Measurements from ENCODE around the gene VPS13D. TPM values are rescaled to one million over a fixed set of nuclear protein-coding genes. Genes with fewer than 3 reads are reported as not detected.

VPS13D gene
- total and polyA plus RNA-seq, 2 experiments from 2014 or later = 10.7 to 34.9 TPM

DNA sequence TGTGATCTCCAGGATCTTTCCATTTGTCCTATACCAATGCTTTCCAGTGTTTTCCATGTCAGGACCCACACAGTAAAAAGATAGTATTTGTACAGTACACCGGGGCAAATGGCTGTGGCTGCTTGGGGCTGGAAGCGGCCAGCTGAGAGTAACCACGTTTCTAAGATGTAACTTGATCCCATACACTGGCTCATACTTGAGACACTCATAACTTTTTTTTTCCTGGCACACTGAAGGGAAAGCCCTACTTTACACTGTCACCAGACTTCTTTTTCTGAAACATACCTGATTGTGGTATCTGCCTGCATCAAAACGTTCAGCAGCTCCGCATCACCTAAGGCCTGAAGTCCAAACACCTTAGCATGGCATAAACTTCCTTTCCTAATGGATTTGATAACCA, 21.6 kb downstream of the VPS13D start (continued):
- no peak for TF ChIP-seq ZNF462 (CRISPR knock-in tag; IDR thresholded peaks at IDR 0.05)
- TF ChIP-seq NANOG (IDR thresholded peaks at IDR 0.05; ENCODE audit: borderline replicate concordance) = no peak
- TF ChIP-seq, protein P1, sequence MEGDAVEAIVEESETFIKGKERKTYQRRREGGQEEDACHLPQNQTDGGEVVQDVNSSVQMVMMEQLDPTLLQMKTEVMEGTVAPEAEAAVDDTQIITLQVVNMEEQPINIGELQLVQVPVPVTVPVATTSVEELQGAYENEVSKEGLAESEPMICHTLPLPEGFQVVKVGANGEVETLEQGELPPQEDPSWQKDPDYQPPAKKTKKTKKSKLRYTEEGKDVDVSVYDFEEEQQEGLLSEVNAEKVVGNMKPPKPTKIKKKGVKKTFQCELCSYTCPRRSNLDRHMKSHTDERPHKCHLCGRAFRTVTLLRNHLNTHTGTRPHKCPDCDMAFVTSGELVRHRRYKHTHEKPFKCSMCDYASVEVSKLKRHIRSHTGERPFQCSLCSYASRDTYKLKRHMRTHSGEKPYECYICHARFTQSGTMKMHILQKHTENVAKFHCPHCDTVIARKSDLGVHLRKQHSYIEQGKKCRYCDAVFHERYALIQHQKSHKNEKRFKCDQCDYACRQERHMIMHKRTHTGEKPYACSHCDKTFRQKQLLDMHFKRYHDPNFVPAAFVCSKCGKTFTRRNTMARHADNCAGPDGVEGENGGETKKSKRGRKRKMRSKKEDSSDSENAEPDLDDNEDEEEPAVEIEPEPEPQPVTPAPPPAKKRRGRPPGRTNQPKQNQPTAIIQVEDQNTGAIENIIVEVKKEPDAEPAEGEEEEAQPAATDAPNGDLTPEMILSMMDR (conservative IDR thresholded peaks at IDR 0.05; ENCODE audit: low read depth in 2 of 2) = no peak
- no peak for TF ChIP-seq EZH2 (IDR thresholded peaks at IDR 0.05; ENCODE audit: low read depth, unreplicated experiment)
- TF ChIP-seq, protein P2, sequence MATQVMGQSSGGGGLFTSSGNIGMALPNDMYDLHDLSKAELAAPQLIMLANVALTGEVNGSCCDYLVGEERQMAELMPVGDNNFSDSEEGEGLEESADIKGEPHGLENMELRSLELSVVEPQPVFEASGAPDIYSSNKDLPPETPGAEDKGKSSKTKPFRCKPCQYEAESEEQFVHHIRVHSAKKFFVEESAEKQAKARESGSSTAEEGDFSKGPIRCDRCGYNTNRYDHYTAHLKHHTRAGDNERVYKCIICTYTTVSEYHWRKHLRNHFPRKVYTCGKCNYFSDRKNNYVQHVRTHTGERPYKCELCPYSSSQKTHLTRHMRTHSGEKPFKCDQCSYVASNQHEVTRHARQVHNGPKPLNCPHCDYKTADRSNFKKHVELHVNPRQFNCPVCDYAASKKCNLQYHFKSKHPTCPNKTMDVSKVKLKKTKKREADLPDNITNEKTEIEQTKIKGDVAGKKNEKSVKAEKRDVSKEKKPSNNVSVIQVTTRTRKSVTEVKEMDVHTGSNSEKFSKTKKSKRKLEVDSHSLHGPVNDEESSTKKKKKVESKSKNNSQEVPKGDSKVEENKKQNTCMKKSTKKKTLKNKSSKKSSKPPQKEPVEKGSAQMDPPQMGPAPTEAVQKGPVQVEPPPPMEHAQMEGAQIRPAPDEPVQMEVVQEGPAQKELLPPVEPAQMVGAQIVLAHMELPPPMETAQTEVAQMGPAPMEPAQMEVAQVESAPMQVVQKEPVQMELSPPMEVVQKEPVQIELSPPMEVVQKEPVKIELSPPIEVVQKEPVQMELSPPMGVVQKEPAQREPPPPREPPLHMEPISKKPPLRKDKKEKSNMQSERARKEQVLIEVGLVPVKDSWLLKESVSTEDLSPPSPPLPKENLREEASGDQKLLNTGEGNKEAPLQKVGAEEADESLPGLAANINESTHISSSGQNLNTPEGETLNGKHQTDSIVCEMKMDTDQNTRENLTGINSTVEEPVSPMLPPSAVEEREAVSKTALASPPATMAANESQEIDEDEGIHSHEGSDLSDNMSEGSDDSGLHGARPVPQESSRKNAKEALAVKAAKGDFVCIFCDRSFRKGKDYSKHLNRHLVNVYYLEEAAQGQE (IDR thresholded peaks at IDR 0.05; ENCODE audit: unreplicated experiment) = no peak

Data from GM23338 (cell line).